A673 (cell line): ENCODE measurements around the gene SLC35F6. TPM values are rescaled to one million over a fixed set of nuclear protein-coding genes. Genes with fewer than 3 reads are reported as not detected.

Experiments used
- BruUV-seq: library from RNA; stranded (reverse); fragments of 400-500 nt; replicated peaks from 2 replicates; lab custom pipeline; 2021; lab: Mats Ljungman, UMichigan
- CTCF ChIA-PET: fragments of 300-600 bp; sonication (Branson Sonifier 250); formaldehyde crosslinking; loops from one replicate; lab custom pipeline; 2022; ENCODE audit warnings: antibody characterized with exemption; lab: Charles Lee
- POLR2A ChIA-PET: fragments of 300-600 bp; sonication (Branson Sonifier 250); formaldehyde crosslinking; loops from one replicate; lab custom pipeline; 2022; ENCODE audit warnings: antibody characterized with exemption; ENCODE audit not compliant: low non-redundant PET; lab: Charles Lee
- DNase-seq: peaks from one replicate; pipeline ENCODE4 v3.0.0-alpha.2; 2015; ENCODE audit warnings: low spot score
- H3K27ac ChIP-seq: fragments of 200-600 bp; sonication (generic); 2 replicates; pipeline ENCODE4 v1.5.1; 2016; ENCODE audit warnings: mixed run types, low read depth, mild to moderate bottlenecking, mixed read lengths, antibody characterized with exemption, low read length; ENCODE audit not compliant: poor library complexity, severe bottlenecking
- H3K27me3 ChIP-seq: fragments of 200-600 bp; sonication (generic); replicated peaks from 2 replicates; pipeline ENCODE4 v1.6.1; 2017; ENCODE audit warnings: mixed run types, low read depth, mild to moderate bottlenecking, mixed read lengths, antibody characterized with exemption, low read length; ENCODE audit not compliant: insufficient read depth, poor library complexity
- H3K36me3 ChIP-seq: fragments of 200-600 bp; sonication (generic); 2 replicates; pipeline ENCODE4 v1.6.1; 2016; ENCODE audit warnings: mixed run types, mild to moderate bottlenecking, mixed read lengths, antibody characterized with exemption, low read length; ENCODE audit not compliant: insufficient read depth, poor library complexity, severe bottlenecking
- H3K4me1 ChIP-seq: fragments of 200-600 bp; sonication (generic); 2 replicates; pipeline ENCODE4 v1.6.1; 2017; ENCODE audit warnings: mixed run types, mild to moderate bottlenecking, mixed read lengths, antibody characterized with exemption, low read length; ENCODE audit not compliant: insufficient read depth, poor library complexity, severe bottlenecking
- H3K4me3 ChIP-seq: fragments of 200-600 bp; sonication (generic); 2 replicates; pipeline ENCODE4 v1.5.1; 2016; ENCODE audit warnings: low read depth, mixed run types, mild to moderate bottlenecking, mixed read lengths, low read length; ENCODE audit not compliant: poor library complexity, severe bottlenecking
- H3K9me3 ChIP-seq: fragments of 200-600 bp; sonication (generic); 2 replicates; pipeline ENCODE4 v1.6.1; 2016; ENCODE audit warnings: mixed run types, low read depth, mild to moderate bottlenecking, mixed read lengths, antibody characterized with exemption, low read length; ENCODE audit not compliant: poor library complexity, severe bottlenecking
- EZH2 ChIP-seq: fragments of 200-600 bp; sonication (generic); IDR thresholded peaks from 2 replicates; pipeline ENCODE4 v1.6.1; 2017; ENCODE audit warnings: borderline replicate concordance, low read depth, mild to moderate bottlenecking, mixed read lengths, antibody characterized with exemption, low read length; ENCODE audit not compliant: poor library complexity, severe bottlenecking
- intact Hi-C: fragments of 100-400 bp; cut with micrococcal nuclease; formaldehyde crosslinking; loops from one replicate; pipeline ENCODE4 v1.10.0; 2022; ENCODE audit not compliant: unreplicated experiment
- total RNA-seq: library from RNA; stranded (reverse); gene quantifications from 2 replicates; pipeline ENCODE4 v1.2.3, GENCODE V29; 2021
- TF ChIP-seq, protein P1 (sequence below): fragments of 300-800, 200-600 bp; sonication (generic); conservative IDR thresholded peaks from 2 replicates; pipeline ENCODE4 v1.5.1; 2017; ENCODE audit warnings: low read depth, mild to moderate bottlenecking, antibody characterized with exemption, low read length, moderate library complexity, mixed read lengths

Gene SLC35F6
- total RNA-seq, 1 experiment from 2014 or later: 33.2 TPM

DNA sequence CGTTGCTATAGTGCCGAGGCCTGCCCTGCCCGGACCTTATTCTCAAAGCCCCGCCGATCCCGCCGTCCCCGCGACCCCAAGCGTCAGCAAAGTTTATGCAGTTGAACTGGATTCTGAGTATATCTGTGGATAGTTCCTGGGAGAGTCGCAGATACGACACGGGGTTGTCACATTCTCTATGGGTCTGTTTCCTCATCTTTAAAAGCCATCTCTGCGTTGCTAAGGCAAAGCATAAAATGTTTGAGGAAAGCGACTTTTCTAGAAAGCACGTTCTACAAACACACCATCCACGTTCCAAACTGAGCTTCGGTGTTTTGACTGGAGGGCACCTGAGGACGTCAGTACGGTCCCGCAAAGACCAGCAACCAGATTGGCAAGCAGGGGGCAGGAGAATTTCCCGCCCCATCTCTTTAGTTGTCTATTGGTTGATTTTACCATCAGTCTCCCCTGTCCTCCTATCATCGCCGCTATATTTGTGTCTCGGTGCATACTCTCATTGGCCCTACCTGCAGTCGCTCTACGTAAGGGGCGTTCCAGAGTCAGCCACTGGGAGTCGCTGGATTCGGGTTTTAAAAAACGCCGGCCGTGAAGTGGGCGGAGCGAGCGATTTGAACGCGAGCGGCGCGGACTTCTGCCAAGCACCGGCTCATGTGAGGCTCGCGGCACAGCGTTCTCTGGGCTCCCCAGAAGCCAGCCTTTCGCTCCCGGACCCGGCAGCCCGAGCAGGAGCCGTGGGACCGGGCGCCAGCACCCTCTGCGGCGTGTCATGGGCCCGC lies 21.5 kb downstream of the SLC35F6 start, which contains the start of gene CENPA:
Gene CENPA (plus strand): TSS at position 626 of the 776 bp plus-strand sequence. CDS start 141 bp downstream, at position 767.
- Histone ChIP-seq H3K36me3 (peaks cover 27% of the 10 kb centered on the region), H3K4me1 (peaks cover 4% of the 10 kb centered on the region), H3K4me3 (peak within 1 kb of the TSS; percentile 96), H3K27me3 (no peaks in the 10 kb centered on the region), H3K27ac (peak within 1 kb of the TSS; percentile 93), H3K9me3 (peaks cover 1% of the 10 kb centered on the region)
- intact Hi-C loops: no loop called here
- BruUV-seq: no TSS peak
- CTCF ChIA-PET: interaction anchor here (0.6 to 0.7 kb wide), 2 partner anchors 231 to 463 kb away, joined by 4 read pairs; no protein-coding TSS in a partner anchor
- DNase-seq: peak; percentile 100
- no peak for TF ChIP-seq EZH2
- TF ChIP-seq, protein P1, sequence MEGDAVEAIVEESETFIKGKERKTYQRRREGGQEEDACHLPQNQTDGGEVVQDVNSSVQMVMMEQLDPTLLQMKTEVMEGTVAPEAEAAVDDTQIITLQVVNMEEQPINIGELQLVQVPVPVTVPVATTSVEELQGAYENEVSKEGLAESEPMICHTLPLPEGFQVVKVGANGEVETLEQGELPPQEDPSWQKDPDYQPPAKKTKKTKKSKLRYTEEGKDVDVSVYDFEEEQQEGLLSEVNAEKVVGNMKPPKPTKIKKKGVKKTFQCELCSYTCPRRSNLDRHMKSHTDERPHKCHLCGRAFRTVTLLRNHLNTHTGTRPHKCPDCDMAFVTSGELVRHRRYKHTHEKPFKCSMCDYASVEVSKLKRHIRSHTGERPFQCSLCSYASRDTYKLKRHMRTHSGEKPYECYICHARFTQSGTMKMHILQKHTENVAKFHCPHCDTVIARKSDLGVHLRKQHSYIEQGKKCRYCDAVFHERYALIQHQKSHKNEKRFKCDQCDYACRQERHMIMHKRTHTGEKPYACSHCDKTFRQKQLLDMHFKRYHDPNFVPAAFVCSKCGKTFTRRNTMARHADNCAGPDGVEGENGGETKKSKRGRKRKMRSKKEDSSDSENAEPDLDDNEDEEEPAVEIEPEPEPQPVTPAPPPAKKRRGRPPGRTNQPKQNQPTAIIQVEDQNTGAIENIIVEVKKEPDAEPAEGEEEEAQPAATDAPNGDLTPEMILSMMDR: 0 out of 2 replicates have a peak, but pooled peaks have one; percentile 4
- POLR2A ChIA-PET: no interaction called here

DNA sequence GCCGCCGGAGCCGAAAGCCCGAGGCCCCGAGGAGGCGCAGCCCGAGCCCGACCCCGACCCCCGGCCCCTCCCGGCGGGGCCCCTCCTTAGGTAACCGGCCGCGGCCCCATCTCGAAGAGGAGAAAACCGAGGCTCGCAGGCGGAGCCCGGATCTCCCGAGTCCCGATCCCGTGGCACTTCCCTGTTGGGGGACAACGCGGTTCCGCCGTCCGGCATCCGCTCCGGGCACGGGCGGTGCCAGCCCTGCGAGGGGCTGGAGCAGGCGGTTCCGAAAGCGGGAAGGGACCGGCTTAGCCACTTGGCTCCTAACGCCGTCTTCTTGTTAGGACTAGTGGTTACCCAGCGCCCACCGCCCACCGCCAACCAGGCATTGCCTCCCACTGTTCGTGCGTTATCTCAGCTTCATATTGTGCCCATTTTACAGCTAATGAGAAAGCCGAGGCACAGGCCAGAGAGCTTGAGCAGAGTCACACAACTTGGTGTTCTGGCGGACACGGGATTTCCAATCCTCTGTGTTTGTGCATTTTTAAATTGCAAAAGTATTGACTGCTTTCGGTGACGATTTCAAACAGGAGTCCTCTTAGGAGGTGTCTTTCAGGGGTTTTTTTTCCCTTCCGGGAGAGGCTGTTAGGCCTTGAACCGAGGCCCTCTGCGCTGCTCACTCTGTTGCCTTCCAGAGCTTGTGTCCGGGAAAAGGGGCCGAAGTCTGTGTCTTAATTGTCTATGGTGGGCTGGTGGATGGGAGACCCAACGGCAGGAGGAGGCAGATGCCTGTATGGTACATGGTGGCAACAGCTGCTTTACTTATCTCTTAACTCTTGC lies 22.3 kb downstream of the SLC35F6 start:
- no TSS peak for BruUV-seq
- H3K27ac ChIP-seq: peak overlapping the region; percentile 93
- intact Hi-C loops: no loop called here

DNA sequence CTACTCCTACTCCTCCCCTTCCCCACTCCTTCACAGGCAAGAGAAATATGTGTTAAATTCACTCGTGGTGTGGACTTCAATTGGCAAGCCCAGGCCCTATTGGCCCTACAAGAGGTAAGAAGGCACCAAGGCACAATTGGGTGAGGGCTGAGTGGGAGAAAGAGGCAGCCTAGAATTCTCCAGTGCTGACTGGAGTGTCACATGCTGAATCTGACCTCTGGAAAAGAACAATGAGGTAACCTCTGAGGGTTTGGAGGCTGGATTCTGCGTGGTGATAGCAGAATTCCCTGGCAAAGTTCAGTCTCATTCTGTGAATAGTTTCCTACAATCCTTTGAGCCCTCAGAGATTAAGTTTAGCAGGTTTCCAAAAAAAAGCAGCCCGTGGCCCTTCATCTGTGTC lies 28.6 kb downstream of the SLC35F6 start:
- Histone ChIP-seq H3K4me1 (no peaks in the 10 kb centered on the region), H3K27ac (no peak overlapping the region), H3K9me3 (peaks cover 4% of the 10 kb centered on the region), H3K36me3 (peaks cover 90% of the 10 kb centered on the region), H3K27me3 (no peaks in the 10 kb centered on the region), H3K4me3 (no peak overlapping the region)
- TF ChIP-seq, protein P1: no peak
- no peak for TF ChIP-seq EZH2
- no TSS peak for BruUV-seq
- ChIA-PET POLR2A (no interaction called here), CTCF (no interaction called here)
- intact Hi-C loops: no loop called here
- no peak for DNase-seq

More for the DNA sequence above, 22.3 kb downstream of the SLC35F6 start:
- peaks cover 4% of the 10 kb centered on the region for H3K4me1 ChIP-seq
- H3K36me3 ChIP-seq: peaks cover 35% of the 10 kb centered on the region
- DNase-seq: peak; percentile 29
- no peak for TF ChIP-seq EZH2
- TF ChIP-seq, protein P1: no peak
- peak overlapping the region; percentile 96 for H3K4me3 ChIP-seq
- no peaks in the 10 kb centered on the region for H3K27me3 ChIP-seq
- H3K9me3 ChIP-seq: peaks cover 4% of the 10 kb centered on the region
- CTCF ChIA-PET: interaction anchor here (0.5 to 0.7 kb wide), 4 partner anchors 64 to 464 kb away, joined by 3 to 4 read pairs (median 4); no protein-coding TSS in a partner anchor
- POLR2A ChIA-PET: interaction anchor here (0.5 kb wide), 1 partner anchor 278 kb away, joined by 9 read pairs; no protein-coding TSS in a partner anchor
